Activated T-cell treated with anti-CD3 and anti-CD28 coated beads for 1 hour (primary cell): ENCODE data around the gene NUB1.

Experiments
- DNase-seq: peaks from one replicate; pipeline ENCODE4 v3.0.0-alpha.2; 2020; ENCODE audit warnings: low read depth

The NUB1 gene

DNA sequence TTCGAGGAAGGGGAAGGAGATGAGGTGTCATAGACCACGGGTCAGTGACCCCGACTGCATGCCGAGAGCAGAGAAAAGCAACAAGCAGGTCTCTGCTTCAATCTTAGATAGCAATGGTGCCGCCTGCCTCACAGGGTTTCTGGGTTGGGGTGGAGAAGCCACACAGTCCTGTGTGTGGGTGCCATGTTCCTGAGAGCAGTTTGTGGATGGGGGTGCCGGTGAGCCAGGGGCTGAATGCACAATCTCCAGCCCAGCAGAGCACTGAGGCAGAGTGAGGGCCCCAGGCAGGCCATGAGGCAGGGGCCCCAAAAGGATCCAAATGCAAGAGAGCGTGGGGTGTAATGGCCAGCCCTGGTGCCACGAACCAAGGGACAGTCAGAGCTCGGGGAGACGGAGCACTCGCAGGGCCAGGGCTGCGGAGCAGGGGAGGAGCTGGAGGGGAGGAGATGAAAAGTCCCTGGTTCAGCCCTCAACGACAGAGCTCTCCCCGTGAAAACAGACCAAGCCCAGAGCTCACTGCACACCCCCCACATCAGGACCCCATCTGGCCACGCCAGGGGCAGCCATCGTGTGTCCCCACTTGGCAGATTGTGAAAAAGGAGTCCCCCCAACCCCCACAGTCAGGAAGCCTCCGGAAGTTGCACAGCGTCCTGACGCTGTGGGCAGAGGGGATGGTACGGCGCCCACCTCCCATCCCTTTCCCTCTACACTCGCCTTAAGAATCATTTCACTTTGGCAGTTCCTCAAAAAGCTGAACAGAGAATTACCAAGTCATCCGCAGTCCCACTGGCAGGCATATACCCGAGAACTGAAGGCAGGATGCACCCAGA is 48.4 kb downstream of the NUB1 start:
- no peak for DNase-seq

DNA sequence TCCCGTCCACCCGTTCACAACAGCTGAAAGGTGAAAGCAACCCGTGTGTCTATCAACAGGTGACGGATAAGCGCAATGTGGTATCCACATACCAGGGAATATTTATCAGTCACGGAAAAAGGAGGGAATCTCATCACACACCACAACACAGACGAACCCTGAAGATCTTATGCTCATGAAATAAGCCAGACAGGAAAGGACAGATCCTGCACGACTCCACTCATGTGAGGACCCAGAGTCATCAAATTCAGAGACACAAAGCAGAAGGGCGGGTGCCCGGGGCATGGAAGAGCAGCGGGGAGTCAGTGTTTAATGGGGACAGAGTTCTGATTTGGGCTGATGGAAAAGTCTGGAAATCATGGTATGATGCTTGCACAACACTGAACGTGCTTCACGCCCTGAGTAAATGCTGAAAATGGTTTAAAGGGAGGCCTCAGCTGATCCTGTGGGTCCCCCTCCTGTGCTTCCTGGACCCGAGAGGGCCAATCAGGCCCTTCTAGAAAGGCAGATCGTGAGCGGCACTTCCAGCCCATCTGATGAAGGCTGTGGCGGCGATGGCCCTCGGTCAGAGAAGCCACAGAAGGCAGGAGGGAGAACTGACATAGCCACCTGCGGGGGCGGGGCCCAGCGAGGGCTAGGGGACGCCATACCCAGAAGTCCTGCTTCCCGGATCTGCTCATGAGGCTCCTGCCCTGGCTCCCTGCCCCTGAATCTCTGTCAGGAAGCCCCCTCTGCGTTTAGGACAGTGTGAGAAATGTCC is 49.2 kb downstream of the NUB1 start:
- no peak for DNase-seq

DNA sequence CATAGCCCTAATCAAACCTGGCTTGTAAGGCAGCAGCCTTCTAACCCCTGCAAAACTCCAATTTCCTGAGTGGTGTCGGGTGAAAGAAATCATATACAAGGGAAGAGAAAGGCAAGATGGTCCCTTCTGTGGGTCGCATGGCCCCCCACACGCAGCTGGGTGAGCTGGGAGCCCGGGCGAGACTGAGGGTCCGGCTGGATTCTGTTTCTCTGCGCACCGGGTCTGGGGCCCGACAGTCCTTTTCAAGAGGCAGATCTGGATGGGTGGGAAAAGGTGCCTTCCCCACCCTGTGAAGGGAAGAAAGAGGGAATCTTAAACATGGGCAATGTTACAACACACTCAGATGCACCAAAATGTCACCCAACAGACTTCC is 49.7 kb downstream of the NUB1 start:
- no peak for DNase-seq

DNA sequence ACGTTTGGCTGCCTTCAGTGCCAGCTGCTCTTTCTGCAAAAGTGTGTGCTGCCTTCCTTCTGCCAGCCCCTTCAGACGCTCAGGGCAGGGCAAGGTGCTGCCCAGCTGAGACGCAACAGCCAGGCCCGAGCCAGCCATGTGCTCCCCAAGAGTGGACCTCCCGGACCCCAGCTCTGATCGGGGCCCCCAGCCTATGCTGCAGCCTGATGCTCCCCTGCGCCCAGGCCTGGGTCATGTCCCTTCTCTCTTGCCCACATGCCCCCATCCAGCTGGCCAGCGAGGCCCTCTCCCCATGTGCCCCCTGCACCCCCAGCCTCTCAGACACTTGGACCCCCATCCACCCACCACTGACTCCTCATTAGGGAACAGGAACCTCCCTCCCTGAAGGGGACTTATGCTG is 50.4 kb downstream of the NUB1 start:
- no peak for DNase-seq

DNA sequence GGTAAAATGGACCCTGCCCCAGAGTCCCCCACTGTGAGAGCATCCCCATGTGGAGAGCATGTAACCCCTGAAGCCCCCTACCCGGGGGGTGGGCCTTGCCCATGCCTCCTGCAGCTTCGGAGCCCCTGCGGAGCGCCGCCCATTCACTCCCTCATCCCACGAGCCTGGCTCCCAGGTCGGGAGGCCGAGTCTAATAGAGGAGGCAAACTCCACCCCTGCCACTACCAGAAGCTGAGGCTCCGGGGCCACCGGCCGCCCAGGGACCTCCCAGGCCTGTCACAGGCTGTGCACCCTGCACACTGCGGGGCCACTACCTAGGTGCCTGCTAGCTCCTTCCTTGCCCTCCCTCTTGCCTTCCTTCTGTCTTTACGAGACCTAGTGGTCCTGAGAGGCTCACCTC is 50.8 kb downstream of the NUB1 start:
- DNase-seq: no peak

DNA sequence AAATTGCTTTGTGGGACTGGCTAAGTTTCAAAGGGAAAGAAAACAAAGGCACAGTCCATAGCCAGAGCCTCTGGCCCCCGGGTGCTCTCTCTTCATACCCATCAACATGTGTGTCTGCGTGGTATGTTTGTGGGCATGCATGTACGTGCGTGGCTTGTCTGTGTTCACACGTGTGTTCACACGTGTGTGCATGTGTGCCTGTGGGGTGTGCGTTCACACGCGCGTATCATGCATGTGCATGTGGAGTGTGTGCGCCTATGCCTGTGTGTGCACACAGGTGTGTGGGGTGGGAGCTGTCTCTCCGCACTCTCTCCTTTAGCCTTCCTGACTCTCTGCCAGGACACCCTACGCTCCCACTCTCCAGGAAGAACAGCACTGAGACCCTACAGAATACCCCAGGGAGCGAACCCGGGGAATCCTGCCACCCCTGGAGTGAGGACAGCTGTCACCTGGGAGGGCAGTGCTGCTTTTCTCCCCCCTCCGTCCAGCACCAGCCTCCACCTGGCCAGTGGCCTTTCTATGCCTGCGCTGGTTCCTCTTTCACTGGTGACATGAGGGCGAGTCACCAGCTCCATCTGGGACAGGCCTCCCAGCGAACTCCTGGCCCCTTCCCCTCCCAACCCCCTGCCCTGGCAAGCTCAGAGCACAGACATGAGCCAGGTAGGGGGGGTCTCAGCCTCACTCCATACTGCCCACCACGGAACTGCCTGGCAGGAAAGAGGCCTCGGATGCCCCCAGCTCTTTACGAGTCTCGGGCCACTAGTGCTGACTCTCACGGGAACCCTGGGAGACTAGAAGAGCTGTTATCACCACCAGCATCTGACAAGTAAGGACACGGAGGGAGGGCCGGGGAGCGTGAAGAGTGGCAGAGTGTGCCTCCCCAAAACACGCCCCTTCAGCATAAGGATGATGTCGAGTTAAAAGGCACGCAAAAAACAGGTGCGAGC is 51.7 kb downstream of the NUB1 start:
- DNase-seq: no peak

DNA sequence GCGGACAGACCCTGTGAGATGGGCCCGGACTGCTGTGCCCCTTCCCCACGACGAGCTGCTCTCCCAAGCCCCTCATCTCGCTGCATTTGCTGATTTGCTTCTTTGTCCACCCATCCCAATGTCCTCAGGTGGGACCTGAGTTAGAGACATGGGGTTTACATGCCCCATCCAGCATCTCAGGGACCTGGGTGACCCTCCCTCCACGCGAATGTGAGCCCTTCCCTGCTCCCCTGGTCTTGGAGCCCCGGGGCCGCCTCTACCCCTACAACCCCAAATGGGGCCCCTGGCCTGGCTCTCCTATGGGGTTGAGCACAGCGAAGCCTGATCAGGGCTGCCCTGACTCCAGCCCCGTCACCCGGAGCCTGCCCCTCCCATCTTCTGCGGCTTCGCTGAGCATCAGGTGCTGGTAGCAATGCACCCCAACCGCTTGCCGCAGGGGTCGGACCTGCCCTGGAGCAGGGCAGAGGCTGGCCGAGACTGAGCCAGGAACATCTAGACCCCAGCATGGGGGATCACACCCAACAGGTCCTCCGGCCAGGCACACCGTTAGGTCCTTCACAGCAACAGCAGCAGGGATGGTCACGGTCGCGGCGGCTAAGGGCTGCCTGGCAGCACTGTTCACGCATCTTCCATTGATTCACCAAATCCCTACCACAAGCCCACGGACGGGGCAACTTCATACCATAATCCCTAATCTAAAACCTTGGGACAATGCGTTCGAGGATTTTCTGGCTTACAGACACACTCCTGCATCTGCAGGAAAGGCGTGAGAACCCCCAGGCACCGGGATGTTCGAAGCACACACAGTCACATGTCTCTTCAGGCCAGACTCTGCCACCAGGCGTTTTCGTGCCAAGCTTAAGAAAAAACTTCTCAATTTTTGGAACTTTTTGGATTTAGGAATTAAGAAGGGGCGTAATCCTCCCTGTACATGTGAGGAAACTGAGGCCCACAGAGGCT is 52.7 kb downstream of the NUB1 start:
- DNase-seq: no peak

DNA sequence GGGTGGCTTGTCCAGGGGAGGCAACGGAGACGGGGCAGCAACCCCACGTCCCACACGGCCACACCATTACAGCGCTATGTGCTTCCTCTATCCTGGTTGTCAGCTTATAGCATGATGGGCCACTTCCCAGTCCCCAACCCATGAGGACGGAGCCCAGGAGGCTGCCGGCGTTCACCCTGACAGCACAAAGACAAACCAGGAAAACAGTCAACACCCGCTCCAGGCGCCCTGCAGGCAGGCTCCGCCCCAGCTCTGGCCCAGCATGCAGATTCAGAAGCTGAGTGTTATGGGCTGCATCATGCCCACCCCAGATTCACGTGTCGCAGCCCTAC is 53.4 kb downstream of the NUB1 start:
- no peak for DNase-seq

DNA sequence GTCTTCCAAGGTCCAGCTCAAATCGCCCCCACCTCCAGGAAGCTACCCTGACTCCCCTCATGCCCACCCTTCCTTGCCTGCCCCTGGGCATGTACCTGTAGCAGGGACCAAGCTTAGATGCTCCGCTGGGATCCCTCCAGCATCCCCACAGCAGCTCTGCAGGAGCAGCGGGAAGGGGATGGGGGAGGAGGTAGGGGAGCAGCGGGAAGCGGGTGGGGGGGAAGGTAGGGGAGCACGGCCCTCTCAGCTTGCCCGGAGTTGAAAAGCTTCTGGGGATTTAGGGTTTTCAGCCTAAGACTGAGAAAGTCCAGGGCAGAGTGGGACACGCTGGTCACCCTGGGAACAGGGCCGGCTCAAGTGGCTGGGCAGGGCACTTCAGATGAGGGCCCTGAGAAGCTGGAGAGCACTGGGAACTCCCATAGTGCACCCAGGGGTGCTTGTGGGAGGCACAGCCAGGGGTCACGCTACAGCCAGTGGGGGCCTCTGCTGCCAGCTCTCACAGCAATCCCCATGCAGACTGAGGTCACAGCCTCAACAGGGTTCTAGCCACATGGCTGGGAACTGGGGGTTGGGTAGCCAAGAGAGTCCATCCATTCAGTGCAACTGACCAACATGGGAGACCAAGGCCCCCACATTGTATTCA is 54.8 kb downstream of the NUB1 start:
- no peak for DNase-seq

DNA sequence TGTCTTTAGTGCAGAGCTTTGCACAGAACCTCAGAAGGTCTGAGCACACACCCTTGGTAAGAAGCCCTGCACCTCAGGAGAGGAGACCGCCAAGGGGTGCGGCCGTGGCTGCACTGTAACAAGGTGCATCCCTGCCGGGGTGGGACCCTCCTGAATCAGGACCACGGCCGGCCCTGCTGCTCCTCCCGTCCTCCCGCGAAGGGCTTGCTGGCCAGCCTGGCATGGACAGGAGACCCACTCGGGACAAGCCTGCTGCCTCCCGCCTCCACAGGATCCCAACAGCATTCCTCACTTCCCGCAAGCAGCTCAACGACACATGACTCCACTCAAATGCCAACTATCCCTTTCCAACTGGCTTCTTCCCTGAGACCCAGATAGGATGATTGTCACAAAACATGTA is 55.4 kb downstream of the NUB1 start:
- DNase-seq: no peak

DNA sequence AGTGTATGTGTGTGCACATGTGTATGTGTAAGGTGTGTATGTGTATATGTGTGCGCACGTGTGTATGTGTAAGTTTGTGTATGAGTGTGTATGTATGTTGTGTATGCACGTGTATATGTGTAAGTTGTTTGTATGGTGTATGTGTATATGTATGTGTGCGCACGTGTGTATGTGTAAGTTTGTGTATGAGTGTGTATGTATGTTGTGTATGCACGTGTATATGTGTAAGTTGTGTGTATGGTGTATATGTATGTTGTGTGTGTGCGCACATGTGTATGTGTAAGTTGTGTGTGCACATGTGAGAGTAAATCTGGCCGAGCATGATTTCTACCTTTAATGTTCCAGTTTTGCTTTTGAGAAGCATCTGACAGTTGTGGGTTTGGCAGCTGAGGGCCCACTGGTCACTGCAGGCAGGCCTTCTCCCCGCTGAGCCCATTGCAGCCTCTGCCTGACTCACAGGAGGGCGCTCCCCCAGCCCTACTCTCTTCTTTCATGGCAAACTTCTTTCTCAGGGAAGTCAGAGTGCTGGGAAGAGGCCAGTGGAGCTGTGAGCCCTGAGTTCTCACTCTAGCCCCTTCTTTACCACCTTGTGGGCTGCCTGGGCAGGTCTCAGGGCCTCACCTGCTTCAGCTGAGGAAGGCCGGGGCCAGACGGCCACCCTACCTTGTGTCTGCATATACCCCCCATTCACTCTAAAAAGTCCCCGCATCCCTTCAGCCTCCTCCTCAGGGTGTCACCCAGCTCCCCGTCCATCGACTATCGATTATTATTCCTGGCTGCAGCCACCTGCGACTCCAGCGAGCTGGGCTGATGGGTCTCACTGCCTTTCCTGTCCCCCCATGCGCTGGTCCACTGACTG is 57.1 kb downstream of the NUB1 start:
- DNase-seq: no peak

DNA sequence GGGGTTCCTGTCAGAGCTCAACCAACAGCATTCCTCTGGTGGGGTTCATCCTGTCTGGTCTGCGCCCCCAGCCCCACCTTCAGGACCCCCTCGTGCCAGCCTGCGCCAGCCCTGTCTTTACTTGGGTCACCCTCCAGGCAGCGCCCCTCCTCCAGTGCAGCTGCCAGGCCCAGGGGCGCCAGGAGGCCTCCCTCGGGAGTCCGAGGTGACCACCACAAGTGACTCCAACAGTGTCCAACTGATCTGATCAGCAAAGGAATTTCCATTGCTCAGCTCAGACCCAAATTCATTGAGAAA is 57.6 kb downstream of the NUB1 start:
- no peak for DNase-seq

DNA sequence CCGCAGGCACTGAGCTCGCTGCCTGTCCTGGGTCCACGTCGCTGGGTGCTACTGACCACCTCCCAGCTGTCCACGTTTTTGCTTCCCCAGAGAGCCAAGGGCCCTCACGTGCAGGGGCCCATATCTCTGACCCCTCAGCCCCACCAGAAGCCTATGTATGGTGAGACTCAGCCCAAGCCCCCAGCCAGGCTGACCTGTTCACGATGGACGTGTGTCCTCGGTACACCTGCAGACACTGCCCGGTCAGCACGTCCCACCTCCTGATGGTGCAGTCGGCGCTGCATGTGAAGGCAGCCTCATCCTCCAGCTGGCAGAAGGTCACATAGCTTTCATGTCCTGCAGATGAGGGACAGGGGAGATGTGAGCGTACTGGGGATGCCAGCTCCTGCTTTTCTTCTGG is 58.3 kb downstream of the NUB1 start:
- no peak for DNase-seq

DNA sequence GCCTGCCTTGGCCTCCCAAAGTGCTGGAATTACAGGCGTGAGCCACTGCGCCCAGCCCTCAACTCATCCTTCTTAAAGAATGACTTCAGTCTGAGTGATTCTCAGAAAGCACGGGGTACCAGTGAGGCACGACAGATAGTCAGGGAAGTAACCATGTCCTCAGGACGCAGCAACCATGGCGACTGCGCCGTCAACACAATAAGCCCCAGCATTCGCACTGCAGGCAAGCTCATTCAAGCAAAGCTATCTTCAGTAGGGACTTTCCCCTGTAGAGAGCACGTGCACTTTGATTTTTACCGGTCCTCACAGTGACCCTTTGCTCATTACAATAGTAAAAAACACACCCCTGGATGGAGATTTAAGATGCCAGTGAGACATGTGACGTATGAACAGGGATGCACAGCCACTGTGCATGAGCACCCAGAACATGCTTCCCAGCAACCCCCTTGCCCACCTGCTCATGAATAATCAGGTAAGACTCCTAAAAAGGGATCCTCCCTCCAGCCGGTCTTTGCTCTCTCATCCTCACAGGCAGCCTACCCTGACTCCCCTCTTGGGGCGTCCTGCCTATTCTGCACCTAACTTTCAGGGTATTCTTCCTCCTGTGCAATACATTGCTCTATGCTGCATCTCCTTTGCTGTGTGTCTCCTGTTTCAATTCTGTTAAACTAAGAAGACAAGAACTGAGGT is 59.2 kb downstream of the NUB1 start:
- DNase-seq: no peak

DNA sequence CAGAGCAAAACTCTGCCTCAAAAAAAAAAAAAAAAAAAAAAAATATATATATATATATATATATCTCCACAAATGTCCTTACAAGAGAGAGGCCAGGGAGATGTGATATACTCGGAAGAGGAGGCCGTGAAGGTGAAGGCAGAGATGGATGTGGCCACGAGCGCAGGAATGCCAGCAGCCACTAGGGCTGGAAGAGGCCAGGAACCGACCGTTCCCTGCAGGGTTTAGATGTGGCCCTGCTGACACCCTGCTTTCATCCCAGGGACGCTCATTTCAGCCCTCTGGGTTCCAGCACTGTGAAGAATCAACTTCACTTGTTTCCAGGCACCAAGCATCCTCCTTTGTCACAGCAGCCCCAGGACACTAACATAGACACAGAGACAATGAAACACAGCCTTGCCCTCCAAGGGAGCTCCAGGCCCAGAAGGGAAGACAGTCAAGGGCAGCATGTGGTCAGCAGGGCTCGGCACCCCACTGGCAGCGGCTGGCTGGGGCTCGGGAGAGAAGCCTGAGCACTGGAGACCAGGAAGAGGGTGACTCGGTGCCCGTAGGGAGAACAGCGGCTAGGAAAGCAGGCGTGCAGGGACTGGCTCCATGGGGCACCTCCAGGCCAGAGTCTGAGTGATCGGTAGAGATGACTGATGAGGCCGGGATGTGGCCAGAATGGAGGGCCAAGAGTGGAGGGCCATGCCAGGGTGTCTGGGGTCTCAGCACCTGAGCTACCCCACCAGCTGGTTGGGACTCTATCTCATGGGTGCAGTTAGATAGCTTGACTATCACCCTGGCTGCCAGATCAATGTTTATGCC is 60.6 kb downstream of the NUB1 start:
- DNase-seq: no peak

DNA sequence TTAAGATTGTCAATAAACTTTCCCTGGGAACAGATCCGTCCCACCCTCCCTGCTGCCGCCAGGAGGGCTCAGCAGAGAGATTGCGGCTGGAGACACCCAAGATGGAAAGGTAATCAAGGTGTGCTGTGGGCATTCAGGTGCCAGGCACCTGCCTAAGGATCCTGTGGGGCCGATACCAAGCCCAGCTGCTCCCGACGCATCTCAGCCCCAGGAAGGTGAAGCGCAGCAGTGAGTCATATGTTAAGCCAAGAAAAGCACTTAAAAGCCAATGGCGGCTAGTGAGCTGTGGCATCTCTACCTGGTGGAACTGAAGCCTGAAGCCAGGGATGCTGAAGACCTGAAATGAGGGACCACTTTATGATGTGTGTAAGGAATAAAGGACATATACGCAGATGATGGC is 62.2 kb downstream of the NUB1 start:
- DNase-seq: no peak

DNA sequence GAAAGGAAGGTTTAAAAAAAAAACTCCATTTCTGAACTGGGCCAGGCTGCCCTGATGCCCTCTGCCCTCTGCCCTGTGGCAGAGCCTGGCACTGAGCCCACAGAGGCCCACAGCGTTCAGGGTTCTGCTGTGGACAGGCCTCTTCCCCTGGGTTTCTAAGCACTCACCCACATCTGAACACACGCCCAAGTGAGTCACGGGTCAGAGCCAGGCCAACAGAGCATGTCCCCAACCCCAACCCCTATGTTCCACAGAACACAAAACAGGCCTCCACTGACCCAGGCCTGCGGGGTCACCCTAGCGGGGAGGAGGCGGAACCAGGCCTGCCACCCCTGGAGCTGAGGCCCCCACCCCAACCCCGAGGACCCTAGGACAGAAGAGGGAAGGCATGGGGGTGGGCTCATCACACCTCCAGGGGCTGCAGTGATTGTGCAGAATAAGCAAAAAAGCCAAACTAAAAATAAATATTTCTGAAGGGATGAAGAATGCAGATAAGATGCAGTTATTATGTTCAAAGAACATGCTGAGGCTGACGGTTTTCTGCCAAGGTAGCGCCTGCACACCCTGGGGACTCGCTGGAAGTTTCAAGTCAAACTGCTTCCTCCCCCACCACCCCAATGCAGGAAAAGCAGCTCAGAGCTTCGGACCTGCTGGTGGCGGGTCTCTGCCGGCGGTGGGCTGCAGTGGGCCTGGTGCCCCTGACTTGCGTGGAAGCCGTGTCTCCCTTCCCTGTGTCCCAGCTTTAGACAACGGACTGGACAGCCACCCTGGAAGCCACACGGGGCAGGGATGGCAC is 62.8 kb downstream of the NUB1 start:
- no peak for DNase-seq

DNA sequence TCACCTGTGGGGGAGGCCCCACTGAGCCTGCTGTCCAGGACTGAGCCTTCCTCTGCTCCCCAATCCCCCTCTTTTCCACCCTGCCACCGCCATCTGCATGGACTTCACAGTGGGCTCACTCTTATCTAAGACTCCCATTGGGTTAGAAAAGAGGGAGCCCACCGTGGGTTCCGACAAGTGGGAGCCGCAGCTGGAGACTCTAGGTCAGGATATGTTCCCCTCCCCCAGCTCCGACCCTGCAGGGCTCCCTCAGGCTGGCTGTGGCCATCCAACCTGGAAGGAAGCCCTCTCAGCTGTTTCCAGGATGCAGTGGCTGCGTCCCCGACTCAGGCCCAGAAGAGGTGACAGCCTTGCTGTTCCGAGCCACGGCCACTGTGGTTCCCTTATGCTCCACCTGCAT is 63.4 kb downstream of the NUB1 start:
- no peak for DNase-seq
